GM12892 (cell line): Measurements from ENCODE around the gene SRRM3.

Source experiments
- POLR2AphosphoS5 ChIP-seq: IDR thresholded peaks from 2 replicates; pipeline ENCODE4 v1.6.1; 2011; ENCODE audit warnings: low read depth, low read length, control low read depth
- TAF1 ChIP-seq: IDR thresholded peaks from 2 replicates; pipeline ENCODE4 v1.6.1; 2011; ENCODE audit warnings: low read depth, mild to moderate bottlenecking, control low read depth, low read length, borderline replicate concordance

GRCh38 chr7:76187272-76187671 is 14.4 kb upstream of the SRRM3 start:
- TF ChIP-seq POLR2AphosphoS5 (no peak), TAF1 (no peak)
